G401.6 (cell line): ENCODE data around the gene FBXL12.
"Not testable (repeated sequence)": the region's sequence is repeated elsewhere in the genome, so short reads cannot be mapped to it uniquely, and the experiment has no call there.

Experiments used
- FAIRE-seq: peaks from 2 replicates; lab custom pipeline; 2012; peaks lifted over from hg19 to GRCh38; lab: Jason Lieb, UNC

The FBXL12 gene

GRCh38 chr19:9838324-9838723 is 19.4 kb upstream of the FBXL12 start:
- no peak for FAIRE-seq

GRCh38 chr19:9836021-9836420 is 17.1 kb upstream of the FBXL12 start:
- FAIRE-seq, result no peak

- no peak for FAIRE-seq
These were observed 16.6 kb upstream of the FBXL12 start for GRCh38 chr19:9835507-9835949.

GRCh38 chr19:9834726-9835506 is 16.0 kb upstream of the FBXL12 start, which contains the start of gene PIN1:
TSS of gene PIN1 (plus strand) at chr19:9835318. CDS start at chr19:9835345, 27 bp downstream.
- peak; percentile 97 for FAIRE-seq

- no peak for FAIRE-seq
These were observed 15.4 kb upstream of the FBXL12 start for GRCh38 chr19:9834307-9834725.

- FAIRE-seq, result no peak
These were observed 9.7 kb upstream of the FBXL12 start for GRCh38 chr19:9828551-9829063.

- FAIRE-seq, result peak; percentile 79
These were observed 8.7 kb upstream of the FBXL12 start, which contains the start of gene UBL5 for GRCh38 chr19:9827289-9828238. TSS of gene UBL5 (plus strand) at chr19:9827918. CDS start at chr19:9828338, 420 bp downstream.

GRCh38 chr19:9823816-9824215 is 4.9 kb upstream of the FBXL12 start:
- no peak for FAIRE-seq

GRCh38 chr19:9820034-9820433 is 1.2 kb upstream of the FBXL12 start:
- not testable (repeated sequence) for FAIRE-seq

GRCh38 chr19:9819596-9819909 is 674 bp upstream of the FBXL12 start:
- no peak for FAIRE-seq

GRCh38 chr19:9818175-9818733 is 625 bp downstream of the FBXL12 start:
- no peak for FAIRE-seq

- FAIRE-seq, result no peak
These were observed 7.7 kb downstream of the FBXL12 start for GRCh38 chr19:9811139-9811538.

GRCh38 chr19:9808855-9809824 is 9.7 kb downstream of the FBXL12 start:
- no peak for FAIRE-seq

- FAIRE-seq, result no peak
These were observed 12.1 kb downstream of the FBXL12 start for GRCh38 chr19:9806803-9807202.

- FAIRE-seq, result no peak
These were observed 16.9 kb downstream of the FBXL12 start for GRCh38 chr19:9801976-9802375.

- no peak for FAIRE-seq
These were observed 19.7 kb downstream of the FBXL12 start for GRCh38 chr19:9799162-9799561.

GRCh38 chr19:9797871-9798270 is 21.0 kb downstream of the FBXL12 start:
- FAIRE-seq, result no peak

GRCh38 chr19:9796113-9796773 is 22.6 kb downstream of the FBXL12 start:
- peak; percentile 92 for FAIRE-seq

GRCh38 chr19:9793071-9793591 is 25.7 kb downstream of the FBXL12 start:
- no peak for FAIRE-seq
